HFF-Myc (cell line): Measurements from ENCODE around the gene DNAJC22.
A peak's percentile ranks its signal among the peaks of the same experiment; 100 is the strongest.

Experiments
- DNase-seq: peaks from one replicate; pipeline ENCODE4 v3.0.0-alpha.2; 2011; ENCODE audit warnings: low read depth; ENCODE audit errors: extremely low read depth
- H3K4me3 ChIP-seq: replicated peaks from 2 replicates; pipeline ENCODE4 v1.5.1; 2011; ENCODE audit warnings: low read depth, mild to moderate bottlenecking, control low read depth, low read length
- TF ChIP-seq, protein P1 (sequence below): IDR thresholded peaks from 2 replicates; pipeline ENCODE4 v1.5.1; 2012; ENCODE audit warnings: mild to moderate bottlenecking, low read depth, low read length, control low read depth; ENCODE audit errors: missing control alignments

The DNAJC22 gene

GRCh38 chr12:49340971-49341776, 5.5 kb upstream of the DNAJC22 start:
- TF ChIP-seq, protein P1, sequence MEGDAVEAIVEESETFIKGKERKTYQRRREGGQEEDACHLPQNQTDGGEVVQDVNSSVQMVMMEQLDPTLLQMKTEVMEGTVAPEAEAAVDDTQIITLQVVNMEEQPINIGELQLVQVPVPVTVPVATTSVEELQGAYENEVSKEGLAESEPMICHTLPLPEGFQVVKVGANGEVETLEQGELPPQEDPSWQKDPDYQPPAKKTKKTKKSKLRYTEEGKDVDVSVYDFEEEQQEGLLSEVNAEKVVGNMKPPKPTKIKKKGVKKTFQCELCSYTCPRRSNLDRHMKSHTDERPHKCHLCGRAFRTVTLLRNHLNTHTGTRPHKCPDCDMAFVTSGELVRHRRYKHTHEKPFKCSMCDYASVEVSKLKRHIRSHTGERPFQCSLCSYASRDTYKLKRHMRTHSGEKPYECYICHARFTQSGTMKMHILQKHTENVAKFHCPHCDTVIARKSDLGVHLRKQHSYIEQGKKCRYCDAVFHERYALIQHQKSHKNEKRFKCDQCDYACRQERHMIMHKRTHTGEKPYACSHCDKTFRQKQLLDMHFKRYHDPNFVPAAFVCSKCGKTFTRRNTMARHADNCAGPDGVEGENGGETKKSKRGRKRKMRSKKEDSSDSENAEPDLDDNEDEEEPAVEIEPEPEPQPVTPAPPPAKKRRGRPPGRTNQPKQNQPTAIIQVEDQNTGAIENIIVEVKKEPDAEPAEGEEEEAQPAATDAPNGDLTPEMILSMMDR, result no peak
- no peak overlapping the region for H3K4me3 ChIP-seq

GRCh38 chr12:49341777-49342065, 5.0 kb upstream of the DNAJC22 start:
- TF ChIP-seq, protein P1, result no peak
- no peak for DNase-seq
- H3K4me3 ChIP-seq, result peak overlapping the region; percentile 29

More at GRCh38 chr12:49340971-49341776, 5.5 kb upstream of the DNAJC22 start:
- DNase-seq, result no peak

DNA sequence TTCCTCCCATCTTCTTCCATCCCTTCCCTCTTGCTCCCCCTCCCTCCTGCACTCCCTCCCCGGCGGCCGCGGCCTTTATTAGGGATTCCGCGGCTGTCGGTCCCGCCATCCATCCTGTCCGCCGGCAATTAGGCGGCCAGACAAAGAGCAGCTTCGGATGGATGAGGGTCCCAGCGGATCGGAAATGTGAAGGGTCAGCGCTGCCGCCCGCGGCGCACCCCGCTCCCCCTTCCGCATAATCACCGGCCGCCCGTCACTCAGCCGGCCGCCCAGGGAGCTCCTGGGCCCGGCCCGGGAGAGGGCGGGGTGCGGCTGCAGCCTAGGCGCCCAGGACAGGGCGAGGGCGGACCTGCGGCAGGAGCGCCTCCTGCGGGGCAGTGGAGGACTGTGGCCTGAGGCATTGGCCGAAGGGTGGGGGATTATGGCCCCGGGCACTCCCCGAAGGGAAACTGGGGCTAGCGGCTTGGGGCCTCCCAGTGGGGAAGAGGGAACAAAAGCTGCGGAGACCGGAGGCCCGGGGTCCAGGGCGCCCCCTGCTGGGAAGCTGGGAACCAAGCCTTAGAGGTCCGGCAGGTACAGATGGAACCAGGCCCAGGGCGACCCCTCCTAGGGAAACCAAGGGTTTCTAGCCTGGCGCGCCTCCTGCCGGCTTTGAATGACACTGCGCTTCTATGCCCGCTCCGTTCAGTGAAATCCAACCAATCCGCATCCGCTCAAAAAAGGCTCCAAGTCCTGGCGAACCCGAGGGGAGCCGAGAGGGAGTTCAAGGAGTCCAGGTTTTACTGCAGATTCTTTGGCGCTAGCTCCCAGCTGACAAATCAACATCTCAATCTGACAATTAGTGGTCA, 4.4 kb upstream of the DNAJC22 start:
- H3K4me3 ChIP-seq, result peak overlapping the region; percentile 29
- DNase-seq, result no peak
- TF ChIP-seq, protein P1, result peak; percentile 81

GRCh38 chr12:49342914-49343731, 3.6 kb upstream of the DNAJC22 start:
- H3K4me3 ChIP-seq, result peak overlapping the region; percentile 4; the same call in 1 of the 2 replicates
- TF ChIP-seq, protein P1, result no peak
- no peak for DNase-seq

GRCh38 chr12:49344486-49345050, 2.1 kb upstream of the DNAJC22 start:
- H3K4me3 ChIP-seq, result no peak overlapping the region
- TF ChIP-seq, protein P1, result no peak
- no peak for DNase-seq
